ENCODE results near the gene ELL2. TPM values are rescaled to one million over a fixed set of nuclear protein-coding genes. Genes with fewer than 3 reads are reported as not detected.

Gene ELL2
- polyA plus RNA-seq, 3 donors, result 3.1 to 8.1 (median 5.8) TPM

GRCh38 chr5:95985249-95985648, 23.6 kb upstream of the ELL2 start:
- no peak overlapping the region for H3K4me3 Mint-ChIP-seq
- no peak overlapping the region for H2AFZ ChIP-seq (ENCODE audit: insufficient read depth, low read depth, low read length, poor library complexity, severe bottlenecking)
- no peak overlapping the region for H3K27ac Mint-ChIP-seq
- H3K36me3 ChIP-seq (replicated peaks in 1 of 2; ENCODE audit: control insufficient read depth in 1 of 2, insufficient read depth in 2 of 2, low read length in 2 of 2), result no peaks in the 10 kb centered on the region
- H3K4me1 Mint-ChIP-seq, result no peaks in the 10 kb centered on the region
- intact Hi-C loops (cut with micrococcal nuclease), result no loop called here
- no peaks in the 10 kb centered on the region for H3K9me3 ChIP-seq (replicated peaks in 1 of 2; ENCODE audit: control insufficient read depth in 1 of 2, insufficient read depth in 1 of 2, low read length in 2 of 2)
- H3K36me3 Mint-ChIP-seq, result no peaks in the 10 kb centered on the region
- no peaks in the 10 kb centered on the region for H4K20me1 ChIP-seq (ENCODE audit: insufficient read depth, low read length)
- H3K4me2 ChIP-seq (replicated peaks; ENCODE audit: extremely low read depth, low read length, poor library complexity, severe bottlenecking), result no peak overlapping the region
- H3K79me2 ChIP-seq (ENCODE audit: insufficient read depth, low read length), result no peaks in the 10 kb centered on the region
- H3K27me3 Mint-ChIP-seq (ENCODE audit: low read depth in 3 of 3), result no peaks in the 10 kb centered on the region
- H3K9me3 Mint-ChIP-seq, result no peaks in the 10 kb centered on the region
- TF ChIP-seq, protein P1, sequence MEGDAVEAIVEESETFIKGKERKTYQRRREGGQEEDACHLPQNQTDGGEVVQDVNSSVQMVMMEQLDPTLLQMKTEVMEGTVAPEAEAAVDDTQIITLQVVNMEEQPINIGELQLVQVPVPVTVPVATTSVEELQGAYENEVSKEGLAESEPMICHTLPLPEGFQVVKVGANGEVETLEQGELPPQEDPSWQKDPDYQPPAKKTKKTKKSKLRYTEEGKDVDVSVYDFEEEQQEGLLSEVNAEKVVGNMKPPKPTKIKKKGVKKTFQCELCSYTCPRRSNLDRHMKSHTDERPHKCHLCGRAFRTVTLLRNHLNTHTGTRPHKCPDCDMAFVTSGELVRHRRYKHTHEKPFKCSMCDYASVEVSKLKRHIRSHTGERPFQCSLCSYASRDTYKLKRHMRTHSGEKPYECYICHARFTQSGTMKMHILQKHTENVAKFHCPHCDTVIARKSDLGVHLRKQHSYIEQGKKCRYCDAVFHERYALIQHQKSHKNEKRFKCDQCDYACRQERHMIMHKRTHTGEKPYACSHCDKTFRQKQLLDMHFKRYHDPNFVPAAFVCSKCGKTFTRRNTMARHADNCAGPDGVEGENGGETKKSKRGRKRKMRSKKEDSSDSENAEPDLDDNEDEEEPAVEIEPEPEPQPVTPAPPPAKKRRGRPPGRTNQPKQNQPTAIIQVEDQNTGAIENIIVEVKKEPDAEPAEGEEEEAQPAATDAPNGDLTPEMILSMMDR (IDR thresholded peaks at IDR 0.05), result no peak
- WGBS (ENCODE audit: insufficient coverage), result no CpG with 5 or more reads among the region's 1 CpG
- no peaks in the 10 kb centered on the region for H3K4me1 ChIP-seq (ENCODE audit: control insufficient read depth in 1 of 2, insufficient read depth in 2 of 2, low read length in 2 of 2)
- no peak for DNase-seq
- no peak overlapping the region for H3K27ac ChIP-seq (ENCODE audit: low read depth in 1 of 2, low read length in 2 of 2)
- H3K27me3 ChIP-seq (ENCODE audit: control insufficient read depth in 2 of 2, insufficient read depth in 2 of 2, low read length in 2 of 2), result no peaks in the 10 kb centered on the region
- no peak overlapping the region for H3K4me3 ChIP-seq (replicated peaks in 1 of 3; ENCODE audit: low read depth in 2 of 3, low read length in 3 of 3)
- H3K9ac ChIP-seq (ENCODE audit: insufficient read depth, low read length, poor library complexity, severe bottlenecking), result no peak overlapping the region

GRCh38 chr5:95984287-95984938, 22.8 kb upstream of the ELL2 start:
- Mint-ChIP-seq H3K4me3 (no peak overlapping the region), H3K36me3 (no peaks in the 10 kb centered on the region), H3K27ac (no peak overlapping the region), H3K27me3 (ENCODE audit: low read depth in 3 of 3) (peaks cover 0 to 2% (median 0%) of the 10 kb centered on the region in 3 donors), H3K4me1 (no peaks in the 10 kb centered on the region), H3K9me3 (peaks cover 0 to 2% (median 0%) of the 10 kb centered on the region in 7 donors)
- no peak overlapping the region for H3K9ac ChIP-seq (ENCODE audit: insufficient read depth, low read length, poor library complexity, severe bottlenecking)
- no peaks in the 10 kb centered on the region for H3K4me1 ChIP-seq (ENCODE audit: control insufficient read depth in 1 of 2, insufficient read depth in 2 of 2, low read length in 2 of 2)
- H4K20me1 ChIP-seq (ENCODE audit: insufficient read depth, low read length), result no peaks in the 10 kb centered on the region
- H3K79me2 ChIP-seq (ENCODE audit: insufficient read depth, low read length), result no peaks in the 10 kb centered on the region
- intact Hi-C loops (cut with micrococcal nuclease), result no loop called here
- no peak overlapping the region for H3K4me2 ChIP-seq (replicated peaks; ENCODE audit: extremely low read depth, low read length, poor library complexity, severe bottlenecking)
- H2AFZ ChIP-seq (ENCODE audit: insufficient read depth, low read depth, low read length, poor library complexity, severe bottlenecking), result no peak overlapping the region
- no peaks in the 10 kb centered on the region for H3K27me3 ChIP-seq (ENCODE audit: control insufficient read depth in 2 of 2, insufficient read depth in 2 of 2, low read length in 2 of 2)
- no peak overlapping the region for H3K27ac ChIP-seq (ENCODE audit: low read depth in 1 of 2, low read length in 2 of 2)
- TF ChIP-seq, protein P1 (IDR thresholded peaks at IDR 0.05), result no peak
- no peak for DNase-seq
- H3K4me3 ChIP-seq (replicated peaks in 1 of 3; ENCODE audit: low read depth in 2 of 3, low read length in 3 of 3), result no peak overlapping the region
- no CpG with 5 or more reads among the region's 2 CpGs for WGBS (ENCODE audit: insufficient coverage)
- H3K9me3 ChIP-seq (replicated peaks in 1 of 2; ENCODE audit: control insufficient read depth in 1 of 2, insufficient read depth in 1 of 2, low read length in 2 of 2), result no peaks in the 10 kb centered on the region
- no peaks in the 10 kb centered on the region for H3K36me3 ChIP-seq (replicated peaks in 1 of 2; ENCODE audit: control insufficient read depth in 1 of 2, insufficient read depth in 2 of 2, low read length in 2 of 2)
